Measurements from ENCODE around the gene SCD5. TPM values are rescaled to one million over a fixed set of nuclear protein-coding genes. Genes with fewer than 3 reads are reported as not detected.

SCD5 gene
- total and polyA plus RNA-seq, 2 of the 4 experiments (the other 2 are of a cell fraction), result 12.4 to 13.5 TPM

- Histone ChIP-seq H3K4me3 (ENCODE audit: insufficient read depth, low read depth, low read length) (no peak overlapping the region), H3K14ac (replicated peaks; ENCODE audit: low read depth, low read length) (no peak overlapping the region), H3K79me1 (ENCODE audit: low read depth in 1 of 2, low read length in 2 of 2) (no peaks in the 10 kb centered on the region), H3K23ac (ENCODE audit: low read depth, low read length) (no peak overlapping the region), H3K27ac (ENCODE audit: insufficient read depth, low read length) (no peak overlapping the region), H2BK120ac (ENCODE audit: low read depth, low read length) (no peak overlapping the region), H2AK9ac (replicated peaks; ENCODE audit: low read depth, low read length, poor library complexity) (no peak overlapping the region), H3K4me2 (ENCODE audit: low read depth, low read length) (no peak overlapping the region), H4K8ac (ENCODE audit: low read depth in 2 of 2, low read length in 2 of 2) (no peak overlapping the region), H4K91ac (ENCODE audit: insufficient read depth, low read depth, low read length) (no peak overlapping the region), H3K4me1 (ENCODE audit: control insufficient read depth, insufficient read depth, low read length) (peaks cover 5% of the 10 kb centered on the region; the same call in 1 of the 2 replicates), H3K9me3 (ENCODE audit: control insufficient read depth, insufficient read depth, low read length) (no peaks in the 10 kb centered on the region), H2AK5ac (ENCODE audit: low read depth, low read length) (no peak overlapping the region), H3K4ac (ENCODE audit: low read depth, low read length) (no peak overlapping the region), H3K27me3 (ENCODE audit: control insufficient read depth, insufficient read depth, low read length) (no peaks in the 10 kb centered on the region), H3K56ac (ENCODE audit: extremely low read depth, insufficient read depth, low read length) (no peak overlapping the region), H2BK15ac (ENCODE audit: low read depth, low read length) (no peak overlapping the region), H3K9me1 (ENCODE audit: insufficient read depth, low read length) (no peaks in the 10 kb centered on the region), H3K9ac (ENCODE audit: low read depth, low read length) (no peak overlapping the region), H3K36me3 (ENCODE audit: control insufficient read depth, insufficient read depth, low read length) (no peaks in the 10 kb centered on the region), H4K5ac (ENCODE audit: low read depth, low read length) (no peak overlapping the region), H2BK5ac (ENCODE audit: low read depth, low read length, poor library complexity, severe bottlenecking) (no peak overlapping the region), H2BK20ac (ENCODE audit: low read depth, low read length) (no peak overlapping the region), H2AFZ (replicated peaks; ENCODE audit: low read length, poor library complexity) (no peak overlapping the region), H4K20me1 (ENCODE audit: insufficient read depth, low read length) (no peaks in the 10 kb centered on the region), H3K18ac (ENCODE audit: low read depth, low read length) (no peak overlapping the region)
- ChIA-PET POLR2A (ENCODE audit: unreplicated experiment) (no interaction called here), CTCF (no interaction called here)
- no TSS peak for BruUV-seq (replicated peaks)
- TF ChIP-seq MXI1 (IDR thresholded peaks at IDR 0.05; ENCODE audit: borderline replicate concordance, low read depth, low read length) (no peak), RFX5 (IDR thresholded peaks at IDR 0.05; ENCODE audit: low read depth, low read length) (no peak), ELK1 (IDR thresholded peaks at IDR 0.05; ENCODE audit: borderline replicate concordance, low read depth, low read length) (no peak)
- ATAC-seq (ENCODE audit: low read depth) (no peak), DNase-seq (no peak)
- dilution Hi-C loops (cut with HindIII; ENCODE audit: low sequenced_read_pairs, unreplicated experiment) (no loop called here), in situ Hi-C loops (cut with MboI; ENCODE audit: low sequenced_read_pairs) (no loop called here), intact Hi-C loops (cut with micrococcal nuclease) (no loop called here)
- no CpG with 5 or more reads among the region's 4 CpGs for WGBS, 2 experiments (ENCODE audit: extremely low coverage in 2 of 2, insufficient read length in 1 of 2)
These were observed 153.9 kb downstream of the SCD5 start for GRCh38 chr4:82644734-82645126.

Measured in IMR-90 (cell line).